Peyer's patch (tissue), 4 donors: ENCODE measurements around the gene UBA3.

Experiments
- POLR2A ChIP-seq, 2 donors: fragments of 450-650 bp; IDR thresholded peaks; one replicate each; pipeline ENCODE4 v1.5.1; 2017; ENCODE audit warnings: antibody characterized with exemption in 2 of 2, mild to moderate bottlenecking in 2 of 2, moderate library complexity in 2 of 2
- TF ChIP-seq, protein P1 (sequence below), 6 experiments: fragments of 450-650 bp in 4 of 6; fragments of 200-600 bp in 2 of 6; sonication (generic) in 1 of 6; IDR thresholded peaks; one replicate each; pipeline ENCODE4 v1.5.1; 2017 to 2019; ENCODE audit warnings: antibody characterized with exemption in 6 of 6, mild to moderate bottlenecking in 3 of 6, moderate library complexity in 1 of 6

DNA sequence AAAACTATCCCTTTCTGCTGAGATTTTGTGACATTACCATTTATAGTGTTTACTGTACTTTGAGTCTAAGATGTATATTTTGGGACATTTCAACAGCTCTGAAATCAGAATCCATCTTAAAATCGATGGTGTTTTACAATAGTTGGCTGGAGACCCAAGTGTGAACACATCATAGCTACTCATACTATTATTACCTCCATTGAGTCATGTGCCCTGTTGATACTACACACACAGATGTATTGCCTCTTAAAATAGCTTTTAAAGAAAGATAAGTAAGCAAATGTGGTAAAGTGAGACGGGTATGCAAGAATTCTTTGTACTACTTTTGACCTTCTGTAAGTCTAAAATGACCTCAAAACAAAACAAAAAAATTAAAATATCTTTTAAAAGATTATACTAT lies 35.6 kb upstream of the UBA3 start:
- TF ChIP-seq, protein P1, sequence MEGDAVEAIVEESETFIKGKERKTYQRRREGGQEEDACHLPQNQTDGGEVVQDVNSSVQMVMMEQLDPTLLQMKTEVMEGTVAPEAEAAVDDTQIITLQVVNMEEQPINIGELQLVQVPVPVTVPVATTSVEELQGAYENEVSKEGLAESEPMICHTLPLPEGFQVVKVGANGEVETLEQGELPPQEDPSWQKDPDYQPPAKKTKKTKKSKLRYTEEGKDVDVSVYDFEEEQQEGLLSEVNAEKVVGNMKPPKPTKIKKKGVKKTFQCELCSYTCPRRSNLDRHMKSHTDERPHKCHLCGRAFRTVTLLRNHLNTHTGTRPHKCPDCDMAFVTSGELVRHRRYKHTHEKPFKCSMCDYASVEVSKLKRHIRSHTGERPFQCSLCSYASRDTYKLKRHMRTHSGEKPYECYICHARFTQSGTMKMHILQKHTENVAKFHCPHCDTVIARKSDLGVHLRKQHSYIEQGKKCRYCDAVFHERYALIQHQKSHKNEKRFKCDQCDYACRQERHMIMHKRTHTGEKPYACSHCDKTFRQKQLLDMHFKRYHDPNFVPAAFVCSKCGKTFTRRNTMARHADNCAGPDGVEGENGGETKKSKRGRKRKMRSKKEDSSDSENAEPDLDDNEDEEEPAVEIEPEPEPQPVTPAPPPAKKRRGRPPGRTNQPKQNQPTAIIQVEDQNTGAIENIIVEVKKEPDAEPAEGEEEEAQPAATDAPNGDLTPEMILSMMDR (IDR thresholded peaks at IDR 0.05): no peak
- TF ChIP-seq POLR2A (IDR thresholded peaks at IDR 0.05): no peak
